Measurements from ENCODE around the gene CDKN2B-AS1. TPM values are rescaled to one million over a fixed set of nuclear protein-coding genes. Genes with fewer than 3 reads are reported as not detected.

CDKN2B-AS1 gene
- total RNA-seq, 1 experiment from 2014 or later, result not detected

DNA sequence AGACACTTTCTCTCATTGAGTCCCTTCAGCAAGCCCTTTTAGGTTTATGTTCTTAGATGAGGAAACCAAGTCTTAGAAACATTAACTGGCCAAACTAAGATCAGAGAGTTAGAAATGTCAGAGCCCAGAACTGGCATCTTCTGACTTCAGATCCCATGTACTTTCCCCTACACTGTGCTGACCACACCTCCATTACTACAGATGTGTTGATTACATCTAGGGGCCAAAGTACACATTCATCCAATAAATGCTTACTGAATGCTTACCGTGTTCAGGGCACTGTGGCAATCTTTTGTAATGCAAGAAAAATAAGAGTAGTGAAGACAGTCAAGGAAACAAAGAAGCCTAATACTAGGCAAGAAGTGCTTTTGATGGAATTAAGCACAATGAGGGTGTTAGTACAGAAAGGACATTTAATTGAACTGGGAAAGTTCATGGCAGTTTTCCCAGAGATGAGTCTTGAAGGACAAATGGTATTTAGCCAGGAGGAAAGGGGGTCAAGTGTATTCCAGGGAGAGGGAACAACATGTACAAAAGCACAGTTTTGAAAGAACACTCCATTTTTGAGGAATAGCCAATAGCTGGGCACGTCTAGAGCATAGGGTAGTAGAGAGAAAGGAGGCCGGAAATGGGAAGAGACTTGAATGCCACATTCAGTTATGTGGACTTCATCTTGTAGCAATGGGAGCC lies 104.2 kb downstream of the CDKN2B-AS1 start:
- no peaks in the 10 kb centered on the region for H3K27me3 Mint-ChIP-seq (ENCODE audit: low read depth)
- Histone ChIP-seq H2AK5ac (ENCODE audit: insufficient read length, low read length) (no peak overlapping the region), H3K27ac (ENCODE audit: insufficient read length, low read depth, low read length) (no peak overlapping the region), H2BK15ac (ENCODE audit: low read depth, low read length) (no peak overlapping the region), H3K79me1 (ENCODE audit: insufficient read depth, low read depth, low read length, poor library complexity, severe bottlenecking) (no peaks in the 10 kb centered on the region), H3K4me2 (ENCODE audit: insufficient read depth, insufficient read length, low read length) (no peak overlapping the region), H3K9me3 (ENCODE audit: control insufficient read depth, low read depth, low read length) (no peaks in the 10 kb centered on the region), H4K5ac (ENCODE audit: insufficient read length, low read depth, low read length) (no peak overlapping the region), H3T11ph (ENCODE audit: low read length) (no peak overlapping the region), H3K14ac (ENCODE audit: insufficient read depth, low read length) (no peak overlapping the region), H4K8ac (replicated peaks; ENCODE audit: insufficient read length, low read depth, low read length) (no peak overlapping the region), H3K4me1 (ENCODE audit: insufficient read depth, low read length) (peaks cover 2% of the 10 kb centered on the region; the same call in 1 of the 2 replicates), H2BK20ac (ENCODE audit: low read depth, low read length, poor library complexity, severe bottlenecking) (no peak overlapping the region), H4K91ac (ENCODE audit: insufficient read length, low read depth, low read length) (no peak overlapping the region), H4K20me1 (ENCODE audit: control insufficient read depth, insufficient read depth, insufficient read length) (no peaks in the 10 kb centered on the region), H2BK12ac (ENCODE audit: insufficient read length, low read depth, low read length) (no peak overlapping the region), H2BK120ac (ENCODE audit: low read depth, low read length, poor library complexity, severe bottlenecking) (no peak overlapping the region), H3K18ac (ENCODE audit: insufficient read length, low read depth, low read length) (no peak overlapping the region), H3K79me2 (ENCODE audit: insufficient read depth, low read length) (no peaks in the 10 kb centered on the region), H3K23me2 (ENCODE audit: insufficient read length, low read depth, low read length, poor library complexity, severe bottlenecking) (no peaks in the 10 kb centered on the region), H2BK5ac (ENCODE audit: insufficient read length, low read length) (no peak overlapping the region), H3K23ac (ENCODE audit: insufficient read length, low read depth, low read length) (no peak overlapping the region), H3K4ac (ENCODE audit: low read depth, low read length) (no peak overlapping the region), H3K27me3 (ENCODE audit: insufficient read depth, low read length) (no peaks in the 10 kb centered on the region), H3K56ac (ENCODE audit: insufficient read length, low read depth, low read length) (no peak overlapping the region), H3K9ac (ENCODE audit: extremely low read depth, insufficient read length, low read length) (no peak overlapping the region), H2AFZ (ENCODE audit: low read length) (no peak overlapping the region)
- H3K36me3 Mint-ChIP-seq (ENCODE audit: insufficient read depth in 1 of 3, low read depth in 3 of 3), result no peaks in the 10 kb centered on the region
- H3K4me3 Mint-ChIP-seq, result no peak overlapping the region
- no CpG with 5 or more reads among the region's 3 CpGs for WGBS (ENCODE audit: extremely low coverage, insufficient read length, low lambda C conversion rate)
- peaks cover 19 to 20% of the 10 kb centered on the region in 2 experiments for H3K4me1 Mint-ChIP-seq
- H3K9me3 Mint-ChIP-seq, result no peaks in the 10 kb centered on the region
- H3K27ac Mint-ChIP-seq, result no peak overlapping the region
- no peak for DNase-seq
- TF ChIP-seq CTCF (conservative IDR thresholded peaks at IDR 0.05), result no peak

All from H9 (cell line).